Pancreas (tissue), 10 donors: ENCODE measurements around the gene CNR1. TPM values are rescaled to one million over a fixed set of nuclear protein-coding genes. Genes with fewer than 3 reads are reported as not detected.

Source experiments
- ATAC-seq, 4 donors: fragments of 200-7000 bp; cut with Tn5 transposase; one replicate each; pipeline versions ENCODE4 v1.8.0 to v1.9.1; 2020; ENCODE audit warnings: mild to moderate bottlenecking in 4 of 4, moderate library complexity in 4 of 4
- DNase-seq, 6 donors: peaks; one replicate each; pipeline ENCODE4 v3.0.0-alpha.2; 2020
- FAIRE-seq: peaks from 2 replicates; lab custom pipeline; 2012; peaks lifted over from hg19 to GRCh38; lab: Jason Lieb, UNC
- H3K27ac ChIP-seq, 4 donors: fragments of 200-600 bp; sonication (generic); 1 replicate in 3 of 4; 2 replicates in 1 of 4; pipeline versions ENCODE4 v1.5.0 to v1.8.0; 2020
- H3K27me3 ChIP-seq, 4 donors: fragments of 200-600 bp; one replicate each; pipeline ENCODE4 v1.8.0; 2021
- H3K36me3 ChIP-seq, 3 donors: fragments of 200-600 bp; sonication (generic) in 1 of 3; one replicate each; pipeline versions ENCODE4 v1.5.0 to v1.8.0; 2020 to 2021
- H3K4me1 ChIP-seq, 3 donors: fragments of 200-600 bp; one replicate each; pipeline ENCODE4 v1.8.0; 2021
- H3K4me3 ChIP-seq, 4 donors: fragments of 200-600 bp; sonication (generic) in 2 of 4; one replicate each; pipeline versions ENCODE4 v1.5.0 to v1.8.0; 2020 to 2021
- H3K9me3 ChIP-seq, 4 donors: fragments of 200-600 bp; one replicate each; pipeline ENCODE4 v1.8.0; 2021
- CTCF ChIP-seq, 4 donors: fragments of 200-600 bp; sonication (generic) in 3 of 4; IDR thresholded peaks; one replicate each; pipeline versions ENCODE4 v1.5.0 to v1.8.0; 2021; ENCODE audit warnings: antibody characterized with exemption in 4 of 4
- WGBS, 2 donors: extraction: QIAGEN DNeasy Blood & Tissue Kit; methylation state at CpG; one replicate each; pipeline ENCODE4 v1.1.7; 2013; 5-methylcytosine and 5-hydroxymethylcytosine counted together
- intact Hi-C, 3 donors: fragments of 100-400 bp; cut with DNase I; formaldehyde crosslinking; loops; one replicate each; pipeline versions ENCODE4 v1.11.1 to v1.14.2; 2022
- polyA plus RNA-seq, 2 donors: library from polyadenylated mRNA; stranded (reverse); fragments of 200-250 nt; gene quantifications; one replicate each; pipeline ENCODE4 v1.2.3, GENCODE V29; 2013
- total RNA-seq, 6 donors: library from RNA; stranded (reverse); fragmentation: NEBNext Ultra II Directional in 4 of 6; extraction: Animal tissue kit (Norgen Biotek cat#: 25700) in 4 of 6; gene quantifications; one replicate each; pipeline versions ENCODE4 v1.2.1 to v1.2.4, GENCODE V29; 2021 to 2023
- donor health status: healthy with polysubstance abuse.
- donor health status: DM: no; HTN: no; CAD: no; lungs with moderate emphysema.
- donor health status: DM: no; HTN: no; CAD: no.
- donor health status: control.
- donor health status: control.
- donor health status: Bipolar disorder and iron deficiency.
- donor health status: DM: yes; HTN: yes; CAD: no.
- donor health status: DM: no; HTN: no; CAD: no.
- donor health status: DM: no; HTN: no; CAD: no.
- donor health status: DM: yes; HTN: yes; CAD: no.

Gene CNR1
- total and polyA plus RNA-seq, 8 donors, result 0.24 to 1.3 (median 0.71) TPM

DNA sequence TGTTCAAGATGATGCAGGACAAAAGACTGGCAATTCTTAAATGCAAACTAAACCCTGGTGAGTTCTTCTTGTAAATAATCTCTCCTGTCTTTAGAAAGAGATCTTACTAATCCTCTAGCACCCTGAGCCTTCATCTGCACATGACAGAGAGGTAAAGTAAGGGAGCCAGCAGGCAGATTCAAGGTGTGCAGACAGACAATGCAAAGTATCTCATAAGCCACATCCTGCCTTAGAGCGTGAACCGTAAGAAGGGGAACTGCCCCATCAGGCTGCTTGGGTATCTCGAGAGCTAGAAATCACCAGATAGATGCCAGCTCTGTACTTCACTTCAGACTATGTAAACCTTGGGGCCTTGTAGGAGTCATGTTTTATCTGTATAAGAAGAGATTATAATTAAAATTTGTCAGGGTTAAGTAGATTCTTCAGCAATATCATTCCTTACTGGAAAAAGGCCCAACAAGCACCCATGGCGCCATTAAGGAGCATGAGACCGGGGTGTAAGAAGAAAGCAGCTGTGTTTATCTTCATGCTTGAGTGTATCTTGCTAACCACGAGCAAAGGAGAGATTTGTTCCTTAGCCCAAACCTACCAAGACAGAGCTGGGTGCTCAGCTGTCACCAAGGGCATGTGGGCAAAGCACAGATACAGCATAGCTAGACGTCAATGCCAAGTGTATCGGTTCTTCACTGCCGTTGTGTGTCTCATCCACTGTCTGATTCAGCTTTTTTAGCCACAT is 24.4 kb downstream of the CNR1 start:
- ATAC-seq (no peak), DNase-seq (no peak), FAIRE-seq (no peak)
- Histone ChIP-seq H3K4me1 (no peaks in the 10 kb centered on the region), H3K27me3 (no peaks in the 10 kb centered on the region), H3K27ac (no peak overlapping the region), H3K4me3 (no peak overlapping the region), H3K9me3 (no peaks in the 10 kb centered on the region), H3K36me3 (no peaks in the 10 kb centered on the region)
- 77 to 85% methylated on average over 9 of the region's 9 CpGs for whole genome bisulfite sequencing, 2 donors
- intact Hi-C loops, result no loop called here
- TF ChIP-seq CTCF (IDR thresholded peaks at IDR 0.05), result no peak

- no peaks in the 10 kb centered on the region for H3K9me3 ChIP-seq
- H3K27me3 ChIP-seq, result peaks cover 0 to 3% (median 0%) of the 10 kb centered on the region in 4 donors
- intact Hi-C loops, result no loop called here
- no peaks in the 10 kb centered on the region for H3K4me1 ChIP-seq
- H3K27ac ChIP-seq, result no peak overlapping the region
- 6 to 10% methylated on average over 1 of the region's 1 CpG for WGBS, 2 donors
- ATAC-seq, result no peak
- no peak overlapping the region for H3K4me3 ChIP-seq
- no peak for TF ChIP-seq CTCF (IDR thresholded peaks at IDR 0.05)
- no peaks in the 10 kb centered on the region for H3K36me3 ChIP-seq
- no peak for DNase-seq
- FAIRE-seq, result no peak
Observed at GRCh38 chr6:88137915-88138314, 28.2 kb downstream of the CNR1 start.

- no peak for FAIRE-seq
- TF ChIP-seq CTCF (IDR thresholded peaks at IDR 0.05), result no peak
- intact Hi-C loops, result no loop called here
- no peaks in the 10 kb centered on the region for H3K4me1 ChIP-seq
- no peaks in the 10 kb centered on the region for H3K36me3 ChIP-seq
- WGBS, 2 donors, result 51 to 63% methylated on average over 5 of the region's 5 CpGs
- no peak for DNase-seq
- peaks cover 0 to 3% (median 0%) of the 10 kb centered on the region in 4 donors for H3K27me3 ChIP-seq
- no peaks in the 10 kb centered on the region for H3K9me3 ChIP-seq
- H3K4me3 ChIP-seq, result no peak overlapping the region
- no peak overlapping the region for H3K27ac ChIP-seq
- ATAC-seq, result no peak
Observed at GRCh38 chr6:88135578-88136114, 30.5 kb downstream of the CNR1 start.

DNA sequence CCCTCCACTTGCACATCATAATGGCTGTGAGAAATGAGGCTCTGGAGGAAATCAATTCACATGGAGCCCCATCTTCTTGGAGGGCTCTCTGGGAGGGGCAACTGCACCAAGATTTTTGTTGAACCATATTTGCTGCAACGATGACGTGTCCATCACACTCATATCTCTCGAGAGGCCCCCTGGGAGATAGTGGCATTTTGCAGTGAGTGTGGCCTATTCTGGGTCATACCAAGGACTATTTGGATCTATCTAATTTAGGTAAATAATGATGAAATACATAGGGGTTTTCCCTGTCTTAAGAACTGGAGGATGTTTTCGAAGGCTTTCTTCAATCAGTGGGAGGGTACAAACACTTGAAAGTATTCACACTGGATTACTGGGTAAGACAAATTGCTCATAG is 31.6 kb downstream of the CNR1 start:
- H3K4me1 ChIP-seq, result no peaks in the 10 kb centered on the region
- no peaks in the 10 kb centered on the region for H3K36me3 ChIP-seq
- 58 to 75% methylated on average over 4 of the region's 4 CpGs for WGBS, 2 donors
- TF ChIP-seq CTCF (IDR thresholded peaks at IDR 0.05), result no peak
- H3K27ac ChIP-seq, result no peak overlapping the region
- DNase-seq (no peak), FAIRE-seq (no peak), ATAC-seq (no peak)
- H3K27me3 ChIP-seq, result peaks cover 0 to 3% (median 0%) of the 10 kb centered on the region in 4 donors
- H3K4me3 ChIP-seq, result no peak overlapping the region
- intact Hi-C loops, result no loop called here
- no peaks in the 10 kb centered on the region for H3K9me3 ChIP-seq

DNA sequence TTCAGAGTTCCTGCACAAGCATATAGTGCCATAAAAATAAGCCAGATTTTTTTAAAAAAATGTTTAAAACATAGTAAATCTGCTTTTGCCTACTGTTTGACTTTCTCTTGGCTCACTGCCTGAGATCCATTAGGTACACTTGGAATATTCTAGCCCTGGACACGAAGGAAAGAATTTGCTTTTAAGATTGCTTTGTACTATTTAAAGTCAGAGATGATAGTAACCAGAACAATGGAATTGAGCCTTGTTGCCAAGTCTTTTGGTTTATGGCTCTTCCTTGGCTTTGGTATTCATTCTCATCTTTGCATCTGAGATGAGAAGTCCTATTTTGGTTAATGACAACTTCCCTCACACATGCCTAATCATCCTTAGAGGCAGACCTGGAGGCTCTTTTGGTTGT is 32.4 kb downstream of the CNR1 start:
- no peaks in the 10 kb centered on the region for H3K9me3 ChIP-seq
- TF ChIP-seq CTCF (IDR thresholded peaks at IDR 0.05), result no peak
- intact Hi-C loops, result no loop called here
- H3K4me3 ChIP-seq, result no peak overlapping the region
- no peaks in the 10 kb centered on the region for H3K4me1 ChIP-seq
- ATAC-seq (no peak), DNase-seq (no peak), FAIRE-seq (peak; percentile 53)
- H3K27ac ChIP-seq, result no peak overlapping the region
- no peaks in the 10 kb centered on the region for H3K36me3 ChIP-seq
- H3K27me3 ChIP-seq, result peaks cover 0 to 3% (median 0%) of the 10 kb centered on the region in 4 donors
- 17 to 18% methylated on average over 1 of the region's 1 CpG for WGBS, 2 donors
